Left renal cortex interstitium (tissue), 4 donors: ENCODE results near the gene NPAS2. TPM values are rescaled to one million over a fixed set of nuclear protein-coding genes. Genes with fewer than 3 reads are reported as not detected.
A peak's percentile ranks its signal among the peaks of the same experiment; 100 is the strongest.

Experiments used
- DNase-seq, 4 donors: peaks; one replicate each; pipeline ENCODE4 v3.0.0-alpha.2; 2013; ENCODE audit warnings: low read depth in 4 of 4, low spot score in 2 of 4, missing footprints in 1 of 4
- polyA plus RNA-seq, 4 donors: library from polyadenylated mRNA; unstranded; fragments of 120-200 nt; gene quantifications; one replicate each; pipeline ENCODE4 v1.2.1, GENCODE V29; 2013; ENCODE audit not compliant: insufficient read length in 4 of 4

Gene NPAS2
- polyA plus RNA-seq, 4 donors = 8.6 to 21.0 (median 13.2) TPM

DNA sequence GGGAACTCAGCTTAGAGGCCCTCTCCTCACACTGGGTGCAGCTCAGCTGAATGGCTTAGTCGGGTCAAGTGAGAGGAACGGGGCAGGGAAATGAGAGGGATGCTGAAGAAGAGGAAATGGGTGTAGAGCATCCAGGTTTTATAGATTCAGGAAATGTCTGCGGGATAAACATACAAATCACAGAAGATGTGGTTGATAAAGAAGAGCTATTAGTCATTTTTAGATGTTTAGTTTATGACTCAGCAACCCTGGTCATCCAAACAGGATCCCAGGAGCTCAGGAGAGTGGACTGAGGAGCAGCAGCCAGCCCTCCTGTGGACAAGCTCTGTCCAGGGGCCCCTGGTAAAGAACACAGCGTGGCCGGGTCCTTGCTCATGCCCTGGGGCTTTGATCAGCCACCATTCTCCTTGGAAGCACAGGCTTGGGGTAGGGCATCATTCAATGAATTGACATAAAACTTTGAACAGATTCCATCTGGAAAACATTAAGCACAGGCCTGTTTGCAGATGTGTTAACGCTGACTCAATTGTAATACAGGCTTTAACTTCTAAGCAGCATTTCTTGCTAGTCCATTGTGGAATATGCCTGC is 83.0 kb downstream of the NPAS2 start:
- no peak for DNase-seq

DNA sequence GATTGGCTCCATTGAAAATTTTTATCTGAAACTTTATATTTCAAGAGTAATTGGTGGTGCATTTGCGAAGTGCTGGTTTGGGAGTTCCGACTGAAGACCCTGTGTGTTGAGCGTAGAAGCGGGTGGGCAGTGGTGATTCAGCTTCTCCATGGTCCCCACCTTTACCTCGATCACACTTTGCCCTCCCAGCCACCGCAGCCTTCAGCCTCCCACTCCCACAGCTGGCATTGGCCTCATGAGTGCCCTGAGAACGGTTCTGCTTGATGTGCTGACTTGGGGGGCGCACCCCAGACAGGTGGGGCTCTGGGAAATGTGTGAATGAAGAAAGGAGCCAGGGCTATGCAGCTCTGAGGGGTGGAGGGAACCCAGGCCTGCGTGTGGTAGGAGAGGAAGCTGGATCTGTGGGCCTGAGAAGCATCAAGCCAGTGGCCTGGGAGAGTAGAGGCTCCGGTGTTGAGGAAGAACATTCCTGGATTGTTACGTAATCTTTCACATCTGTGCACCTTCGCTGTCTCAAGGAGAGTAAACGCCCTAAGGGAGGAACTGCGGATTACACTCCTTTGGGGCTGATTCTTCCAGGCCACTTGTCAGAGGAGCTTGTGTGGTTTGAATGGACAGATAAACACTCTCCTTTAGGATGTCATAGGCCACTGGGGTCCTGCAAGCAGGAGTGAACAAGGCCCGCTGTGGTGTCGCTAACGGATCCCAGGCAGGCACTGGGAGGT is 83.8 kb downstream of the NPAS2 start:
- DNase-seq = no peak

DNA sequence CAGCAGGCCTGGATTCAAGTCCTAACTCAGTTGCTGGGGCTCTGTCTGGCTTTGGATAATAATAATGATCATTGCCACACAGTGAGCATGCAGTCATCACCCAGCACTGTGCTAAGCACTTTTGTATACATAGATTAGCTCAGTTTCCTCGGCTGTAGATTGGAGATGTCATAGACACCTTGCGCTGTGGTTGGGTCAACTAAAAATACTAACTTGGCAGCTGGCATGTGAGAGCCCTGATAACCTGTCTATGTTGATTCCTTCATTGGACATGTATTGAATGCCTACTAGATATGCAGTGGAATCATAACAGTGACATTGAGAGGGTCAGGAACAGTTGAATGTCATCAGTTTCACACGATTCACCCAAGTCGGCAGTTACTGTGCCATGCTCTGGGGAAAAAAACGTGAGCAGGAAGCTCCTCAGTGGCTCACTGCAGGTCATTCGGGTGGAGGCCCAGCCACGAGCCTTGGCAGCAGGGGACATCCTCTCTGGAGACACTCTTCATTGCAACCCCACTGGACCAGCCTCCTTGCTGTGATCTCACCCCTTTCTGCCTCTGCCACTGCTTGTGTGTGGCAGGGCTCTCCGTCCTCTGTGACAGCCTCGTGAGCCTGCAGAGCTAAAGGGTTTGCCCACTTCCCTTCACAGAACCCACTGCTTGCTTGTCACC is 85.3 kb downstream of the NPAS2 start:
- DNase-seq = no peak

DNA sequence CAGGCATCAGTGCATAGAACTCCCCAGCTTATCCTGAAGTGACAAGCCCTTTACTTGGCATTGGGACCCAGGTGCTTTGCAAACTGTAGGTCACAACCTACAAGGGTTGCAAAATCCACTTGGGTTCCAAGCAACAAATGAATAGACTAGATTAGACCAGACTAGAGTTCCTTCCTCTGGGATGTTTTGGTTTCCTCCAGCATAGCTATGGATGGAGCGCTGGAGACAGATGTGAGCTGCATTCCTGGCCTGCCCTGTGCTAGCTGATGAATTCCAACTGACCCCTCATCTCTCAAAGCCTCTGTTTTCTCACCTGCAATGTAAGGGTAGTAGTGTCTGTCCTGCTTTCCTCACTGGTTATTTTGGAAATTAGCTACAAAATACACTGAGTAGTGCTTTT is 86.2 kb downstream of the NPAS2 start:
- no peak for DNase-seq

DNA sequence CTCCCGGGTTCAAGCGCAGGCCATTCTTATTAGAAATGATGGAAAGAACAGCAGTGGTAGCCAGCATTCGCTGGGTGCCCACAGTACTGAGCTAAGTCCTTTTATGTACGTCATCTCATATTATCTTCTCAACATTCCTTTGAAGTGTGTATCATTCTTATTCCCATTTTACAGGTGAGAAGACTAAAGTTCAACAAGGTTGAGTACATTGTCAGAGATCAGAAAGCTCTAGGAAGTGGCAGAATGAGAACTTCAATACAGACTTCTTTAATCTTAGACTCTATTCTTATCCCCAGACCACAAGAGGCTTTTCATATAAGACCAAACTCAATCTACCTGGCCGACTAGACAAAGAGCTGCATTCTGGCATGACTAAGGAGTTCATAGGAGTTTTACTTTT is 86.7 kb downstream of the NPAS2 start:
- DNase-seq = no peak

DNA sequence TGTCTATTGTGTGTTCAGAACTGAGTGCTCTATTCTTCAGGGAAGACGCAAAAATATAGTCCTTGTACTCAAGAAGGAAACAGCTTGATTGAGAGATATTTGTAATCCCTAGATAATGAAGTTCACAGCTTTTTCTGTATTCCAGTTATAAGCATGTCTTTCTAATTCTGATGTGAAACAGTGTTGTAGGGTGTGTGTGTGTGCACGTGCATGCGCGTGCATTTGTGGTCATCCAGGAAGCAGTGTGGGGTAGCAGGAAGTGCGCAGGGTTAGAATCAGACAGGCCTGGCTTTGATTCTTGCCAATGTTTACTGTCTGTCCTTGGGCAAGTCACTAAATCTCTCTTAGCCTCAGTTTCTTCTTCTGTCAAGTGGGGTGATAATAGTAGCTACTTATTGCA is 87.9 kb downstream of the NPAS2 start:
- no peak for DNase-seq

DNA sequence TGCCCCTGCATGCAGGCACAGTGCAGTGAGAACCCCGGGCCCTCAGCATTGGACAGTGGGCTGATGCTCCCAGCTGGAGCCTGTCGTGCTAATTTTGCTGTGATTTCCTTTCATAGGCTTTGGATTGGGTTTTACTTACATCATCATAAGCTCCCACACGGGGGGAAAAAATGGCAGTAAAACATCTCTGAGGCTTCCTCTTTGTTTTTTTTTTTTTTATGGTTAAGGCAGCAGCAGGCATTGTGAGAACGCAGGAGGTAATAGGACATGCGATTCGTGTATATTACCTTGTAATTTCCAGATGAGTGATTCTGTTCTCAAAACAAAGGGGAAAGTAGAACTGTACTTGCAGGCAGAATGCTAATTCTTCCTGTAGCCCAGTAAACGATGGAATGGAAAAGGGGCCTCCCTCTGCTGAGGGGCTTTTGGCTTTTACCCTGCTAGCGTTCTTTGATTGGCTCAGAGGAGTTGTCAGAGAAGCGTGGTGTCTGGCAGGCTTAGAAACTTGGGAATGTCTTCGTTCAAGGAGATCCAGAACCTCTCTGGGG is 89.7 kb downstream of the NPAS2 start:
- DNase-seq = peak in 3 of 4 donors; percentile 26 to 51 (median 39)

DNA sequence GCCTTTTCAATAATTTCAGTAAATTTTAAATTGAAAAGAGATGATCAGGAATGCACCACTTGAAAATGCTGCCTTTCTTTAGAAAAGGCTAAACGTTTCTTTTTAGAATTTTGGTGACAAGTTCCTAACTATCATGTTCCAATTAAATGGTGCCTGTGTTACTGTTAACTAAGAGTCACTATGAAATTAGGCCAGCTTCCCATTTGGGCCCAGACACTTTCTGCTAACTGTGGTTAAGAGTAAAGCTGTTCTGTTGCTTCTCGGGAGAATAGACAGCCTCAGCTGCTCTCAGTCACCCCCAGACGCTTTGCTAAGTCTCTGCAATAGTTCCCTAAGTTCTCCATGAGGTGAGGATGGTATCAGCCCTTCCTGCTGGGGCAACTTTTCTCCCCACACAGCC is 90.2 kb downstream of the NPAS2 start:
- DNase-seq = no peak

DNA sequence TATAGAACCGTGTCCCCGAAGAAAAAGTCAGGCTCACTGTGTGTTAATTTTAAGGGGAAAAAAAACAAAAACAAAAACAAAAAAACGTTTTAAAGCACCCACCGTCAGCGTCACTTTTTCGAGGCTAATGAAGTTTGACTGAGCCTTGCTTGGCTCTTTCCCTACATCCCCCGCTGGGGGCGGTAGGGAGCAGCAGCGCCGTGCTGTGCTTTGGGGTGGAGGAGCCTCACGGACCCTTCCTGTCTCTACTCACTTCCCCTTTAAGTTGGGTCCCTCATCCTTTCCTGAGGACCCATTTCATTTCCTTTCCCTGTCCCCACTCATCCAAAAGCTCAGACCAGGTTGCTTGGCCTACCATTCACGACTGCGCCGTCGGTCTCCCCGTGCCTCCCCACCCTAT is 99.4 kb downstream of the NPAS2 start:
- DNase-seq = no peak

DNA sequence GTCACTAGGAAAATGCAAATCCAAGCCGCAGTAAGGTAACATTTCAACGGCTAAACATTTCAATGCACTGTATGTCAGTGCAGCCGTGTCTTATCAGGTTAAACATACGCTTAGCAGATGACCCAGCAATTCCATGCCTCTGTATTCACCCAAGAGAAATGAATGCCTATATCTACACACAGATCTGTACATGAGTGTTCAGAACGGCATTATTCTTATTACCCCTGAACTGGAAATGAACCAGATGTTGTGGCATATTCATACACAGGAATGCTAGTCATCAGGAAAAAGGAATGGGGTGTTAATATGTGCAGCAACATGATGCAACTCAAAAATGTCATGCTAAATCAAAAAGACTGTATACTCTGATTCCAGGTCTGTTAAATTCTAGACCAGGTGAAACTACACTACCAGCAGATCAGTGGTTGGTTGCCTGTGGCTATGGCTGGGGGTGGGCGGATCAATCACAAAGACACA is 101.8 kb downstream of the NPAS2 start:
- no peak for DNase-seq

DNA sequence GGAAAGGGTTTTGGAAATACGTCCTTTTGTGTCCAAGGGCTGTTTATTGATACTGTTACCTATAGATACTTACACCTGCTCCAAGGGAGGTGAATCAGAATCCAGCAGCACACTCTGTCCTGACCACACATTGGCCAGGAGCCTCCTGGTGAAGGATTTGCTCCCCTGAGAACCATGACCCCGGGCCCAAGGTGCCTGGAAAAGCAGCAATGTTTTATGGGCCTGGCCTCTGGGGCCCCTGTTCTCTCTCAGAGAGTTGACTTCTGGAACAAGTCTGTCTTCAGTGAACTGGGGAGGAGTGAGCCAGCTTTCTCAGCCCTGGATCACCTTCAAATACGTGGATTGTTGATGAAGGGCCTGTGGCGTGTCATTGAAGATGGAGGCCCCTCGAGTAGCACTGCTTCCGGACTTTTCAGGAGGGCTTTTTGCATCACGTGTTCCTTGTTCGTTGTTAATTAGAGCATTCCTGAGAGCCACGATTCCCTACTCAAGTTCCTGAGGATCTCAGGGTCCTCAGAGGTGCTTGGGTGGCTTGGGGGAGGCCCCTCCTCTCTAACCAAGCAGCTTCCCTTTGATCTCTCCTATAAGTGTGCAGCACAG is 103.6 kb downstream of the NPAS2 start:
- DNase-seq = no peak

DNA sequence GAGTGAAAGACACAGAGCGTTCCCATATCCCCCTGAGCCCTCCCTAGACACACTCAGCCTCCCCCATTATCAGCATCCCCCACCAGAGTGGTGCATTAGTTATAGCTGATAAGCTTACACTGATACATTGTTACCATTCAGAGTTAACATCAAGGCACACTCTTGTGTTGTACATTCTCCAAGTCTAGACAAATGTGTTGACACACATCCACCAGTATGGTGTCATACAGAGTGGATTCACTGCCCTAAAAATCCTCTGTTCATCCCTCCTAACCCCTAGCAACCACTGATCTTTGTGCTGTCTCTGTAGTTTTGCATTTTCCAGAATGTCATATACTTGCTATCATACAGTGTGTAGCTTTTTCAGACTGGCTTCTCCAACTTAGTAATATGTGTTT is 104.2 kb downstream of the NPAS2 start:
- DNase-seq = no peak

DNA sequence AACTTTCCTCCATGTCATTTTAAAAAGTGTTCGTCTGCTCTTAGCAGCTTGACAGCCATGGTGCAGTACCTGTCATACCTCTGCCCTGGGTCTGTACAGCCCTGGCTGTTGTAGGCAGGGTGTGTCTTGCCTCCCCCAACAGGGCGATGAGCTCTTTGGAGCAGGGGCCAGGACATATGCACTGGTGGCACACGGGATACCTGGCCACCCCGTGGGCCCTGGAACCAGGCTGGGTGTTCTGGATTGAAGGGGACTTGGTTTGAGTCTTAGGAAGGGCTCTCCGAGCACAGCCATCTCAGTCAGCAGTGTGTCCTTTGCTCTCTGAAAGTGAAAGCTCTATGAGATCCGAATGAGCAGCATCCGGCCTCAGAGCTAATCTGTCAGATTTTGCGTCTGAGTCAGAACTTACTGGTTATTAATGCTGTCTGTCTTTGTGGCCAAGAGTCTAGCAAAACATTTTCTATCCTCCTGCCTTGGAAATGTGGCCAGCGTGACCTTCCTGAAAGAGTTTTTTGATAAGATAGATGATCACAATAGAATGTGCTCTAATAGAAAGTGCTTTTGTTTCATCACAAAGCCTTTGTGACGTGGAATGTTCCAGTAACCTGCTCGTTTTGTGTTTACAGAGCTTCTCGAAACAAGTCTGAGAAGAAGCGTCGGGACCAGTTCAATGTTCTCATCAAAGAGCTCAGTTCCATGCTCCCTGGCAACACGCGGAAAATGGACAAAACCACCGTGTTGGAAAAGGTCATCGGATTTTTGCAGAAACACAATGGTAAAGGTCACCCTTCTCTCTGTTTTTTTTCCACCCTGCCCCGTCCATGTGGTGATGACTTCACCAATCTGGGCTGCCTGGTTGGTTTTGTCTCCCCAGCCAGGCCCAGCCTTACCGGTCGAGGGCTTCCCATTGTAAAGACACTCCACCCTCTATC is 104.8 kb downstream of the NPAS2 start:
- no peak for DNase-seq

DNA sequence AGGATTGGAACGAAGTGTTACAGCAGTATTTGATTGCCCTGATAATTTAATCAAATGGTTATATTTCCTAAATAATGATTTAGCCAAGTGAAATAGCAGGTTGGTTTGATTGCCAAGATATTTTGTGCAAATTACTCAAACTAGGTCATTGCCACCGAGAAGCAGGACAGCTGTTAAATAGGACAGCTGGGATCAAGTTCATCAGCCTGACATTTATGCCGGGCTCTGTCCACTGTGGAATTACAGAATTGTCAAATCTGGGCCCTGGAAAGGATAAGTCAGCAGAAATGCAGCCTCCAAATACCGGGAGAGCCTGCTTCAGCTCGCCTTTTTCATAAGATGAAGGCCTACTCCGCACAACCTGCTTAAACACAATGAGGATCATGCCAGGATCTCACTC is 108.3 kb downstream of the NPAS2 start:
- no peak for DNase-seq

DNA sequence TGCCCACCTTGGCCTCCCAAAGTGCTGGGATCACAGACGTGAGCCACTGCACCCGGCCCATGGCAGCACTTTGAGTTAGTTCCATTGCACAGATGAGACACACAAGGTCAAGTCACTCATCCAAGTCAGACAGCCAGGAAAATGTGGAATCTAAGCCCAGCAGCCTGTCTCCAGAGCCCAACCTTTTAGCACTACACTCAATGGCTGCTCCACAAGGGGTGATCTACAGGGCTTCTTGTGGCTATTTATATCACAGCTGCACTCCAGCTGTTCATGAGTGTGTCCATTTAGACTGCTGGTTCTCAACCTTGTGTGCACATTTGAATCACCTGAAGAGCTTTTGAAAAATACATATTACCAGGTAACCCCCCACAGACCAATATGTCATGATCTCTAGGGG is 109.2 kb downstream of the NPAS2 start:
- no peak for DNase-seq

DNA sequence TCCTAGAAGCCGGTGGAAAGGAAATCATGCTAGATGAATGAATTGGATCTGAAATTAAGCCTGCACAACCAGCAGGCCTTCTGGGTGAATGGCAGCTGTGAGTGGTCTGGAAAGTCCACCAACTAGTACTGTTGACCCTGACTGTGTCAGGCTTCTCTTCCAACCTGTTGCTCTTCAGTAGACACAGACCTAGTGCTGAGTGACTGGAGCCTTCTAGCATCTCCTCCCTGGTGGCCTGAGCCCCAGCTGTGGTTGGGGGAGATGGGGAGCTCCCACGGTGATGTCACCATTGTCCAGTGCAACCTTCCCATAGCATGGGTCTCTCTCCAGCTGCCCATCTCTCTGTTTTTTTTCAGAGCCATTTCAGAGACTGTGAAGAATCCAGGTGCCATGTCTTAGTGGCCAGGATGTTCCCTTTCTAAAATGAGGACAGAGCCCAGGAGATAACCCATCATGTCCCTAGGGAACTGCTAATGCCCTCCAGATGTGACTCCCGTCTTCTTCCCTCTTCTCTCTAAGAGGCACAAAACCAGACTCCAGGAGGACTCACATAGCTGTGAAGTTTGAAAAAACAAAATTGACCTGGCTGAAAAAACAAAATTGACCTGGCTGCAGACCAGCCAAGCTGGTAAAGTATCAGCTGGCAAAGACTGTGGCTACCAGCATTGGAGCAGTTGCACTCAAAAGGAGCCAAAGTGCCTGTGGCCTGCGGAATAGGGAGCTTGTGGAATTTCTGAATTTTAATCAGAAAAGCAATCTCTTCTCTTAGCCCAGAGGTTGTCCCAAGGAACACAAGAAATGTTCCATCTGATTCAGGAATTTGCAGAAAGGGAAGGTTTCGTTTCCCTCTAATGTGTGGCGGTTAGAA is 114.8 kb downstream of the NPAS2 start:
- no peak for DNase-seq

DNA sequence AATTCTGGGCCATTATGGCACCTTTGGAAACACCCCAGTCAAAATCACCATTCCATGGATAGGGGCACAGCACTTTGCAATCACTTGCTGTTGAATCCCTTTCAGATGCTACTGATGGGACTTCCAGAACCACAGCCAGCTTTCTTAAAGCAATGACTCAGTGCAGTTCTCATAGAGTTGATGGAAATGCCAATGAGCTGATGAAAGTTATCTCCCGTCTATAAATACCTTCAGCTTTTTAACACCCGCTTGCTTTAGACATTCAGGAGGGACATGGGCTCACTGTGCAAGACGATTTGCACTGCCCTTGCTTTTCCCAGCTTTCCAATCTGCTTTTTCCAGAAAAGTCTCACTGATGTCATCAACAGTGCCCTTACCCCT is 115.4 kb downstream of the NPAS2 start:
- DNase-seq = no peak

DNA sequence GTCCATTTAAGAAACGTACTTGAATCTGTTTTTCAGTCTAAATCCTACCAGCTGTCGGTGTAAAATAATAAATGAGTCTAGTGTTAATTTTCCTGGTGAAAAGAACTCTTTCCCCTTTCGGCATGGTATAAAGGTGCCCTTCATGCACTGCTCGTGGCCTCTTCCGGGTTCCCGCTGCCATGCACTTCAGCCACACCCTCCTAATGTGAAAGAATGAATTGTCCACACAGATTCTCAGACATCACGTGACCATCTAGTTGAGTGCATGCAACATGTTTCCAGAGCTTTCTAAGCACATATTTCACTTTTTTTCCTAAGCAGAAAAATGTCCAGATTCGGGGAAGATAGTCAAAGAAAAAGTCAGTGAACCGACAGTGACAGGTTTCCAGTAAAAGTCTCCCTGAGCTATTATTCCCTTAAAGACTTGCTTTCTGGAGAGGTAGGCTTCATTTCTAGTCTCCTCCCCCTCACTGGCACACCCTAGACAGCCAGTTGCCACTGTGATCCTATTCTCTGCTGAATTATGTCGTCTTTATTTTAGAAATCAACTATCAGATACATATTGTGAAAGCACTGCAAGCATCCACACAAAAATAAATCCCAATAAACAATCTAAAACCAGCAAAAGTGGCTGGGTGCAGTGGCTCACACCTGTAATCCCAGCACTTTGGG is 116.3 kb downstream of the NPAS2 start:
- DNase-seq = no peak
